Upper lobe of left lung (tissue), 4 donors: ENCODE results near the gene KCNH1.

Experiments used
- EP300 ChIP-seq, 4 donors: sonication (generic); formaldehyde crosslinking; IDR thresholded peaks; one replicate each; pipeline ENCODE4 v1.5.1; 2017; ENCODE audit warnings: antibody characterized with exemption in 4 of 4, control low read depth in 2 of 4
- POLR2A ChIP-seq, 4 donors: fragments of 450-650 bp; IDR thresholded peaks; one replicate each; pipeline ENCODE4 v1.5.1; 2016 to 2017; ENCODE audit warnings: antibody characterized with exemption in 4 of 4, mild to moderate bottlenecking in 2 of 4
- TF ChIP-seq, protein P1 (sequence below), 6 experiments: fragments of 450-650 bp in 4 of 6; fragments of 200-600 bp in 2 of 6; sonication (generic) in 2 of 6; IDR thresholded peaks; one replicate each; pipeline ENCODE4 v1.5.1; 2016 to 2019; ENCODE audit warnings: antibody characterized with exemption in 6 of 6

DNA sequence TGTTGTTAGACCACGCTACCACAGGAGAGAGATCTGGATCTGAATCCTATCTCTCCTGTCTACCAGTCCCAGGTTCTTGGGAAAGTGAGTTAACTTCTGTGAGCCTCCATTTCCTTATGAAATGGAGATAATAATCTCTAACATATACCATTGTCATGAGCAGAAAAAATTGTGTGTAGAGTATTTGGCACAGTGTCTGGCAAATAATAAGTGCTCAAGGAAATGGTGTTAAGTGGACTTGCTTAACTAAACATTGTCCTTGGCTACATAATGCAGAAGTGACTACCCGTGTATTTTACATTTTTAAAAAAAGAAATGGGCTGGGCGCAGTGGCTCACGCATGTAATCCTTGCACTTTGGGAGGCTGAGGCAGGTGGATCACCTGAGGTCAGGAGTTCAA lies 217.4 kb downstream of the KCNH1 start:
- TF ChIP-seq POLR2A (IDR thresholded peaks at IDR 0.05) = no peak
- TF ChIP-seq EP300 (IDR thresholded peaks at IDR 0.05) = no peak
- TF ChIP-seq, protein P1, sequence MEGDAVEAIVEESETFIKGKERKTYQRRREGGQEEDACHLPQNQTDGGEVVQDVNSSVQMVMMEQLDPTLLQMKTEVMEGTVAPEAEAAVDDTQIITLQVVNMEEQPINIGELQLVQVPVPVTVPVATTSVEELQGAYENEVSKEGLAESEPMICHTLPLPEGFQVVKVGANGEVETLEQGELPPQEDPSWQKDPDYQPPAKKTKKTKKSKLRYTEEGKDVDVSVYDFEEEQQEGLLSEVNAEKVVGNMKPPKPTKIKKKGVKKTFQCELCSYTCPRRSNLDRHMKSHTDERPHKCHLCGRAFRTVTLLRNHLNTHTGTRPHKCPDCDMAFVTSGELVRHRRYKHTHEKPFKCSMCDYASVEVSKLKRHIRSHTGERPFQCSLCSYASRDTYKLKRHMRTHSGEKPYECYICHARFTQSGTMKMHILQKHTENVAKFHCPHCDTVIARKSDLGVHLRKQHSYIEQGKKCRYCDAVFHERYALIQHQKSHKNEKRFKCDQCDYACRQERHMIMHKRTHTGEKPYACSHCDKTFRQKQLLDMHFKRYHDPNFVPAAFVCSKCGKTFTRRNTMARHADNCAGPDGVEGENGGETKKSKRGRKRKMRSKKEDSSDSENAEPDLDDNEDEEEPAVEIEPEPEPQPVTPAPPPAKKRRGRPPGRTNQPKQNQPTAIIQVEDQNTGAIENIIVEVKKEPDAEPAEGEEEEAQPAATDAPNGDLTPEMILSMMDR (IDR thresholded peaks at IDR 0.05) = no peak
